ENCODE measurements around the gene TOX3. TPM values are rescaled to one million over a fixed set of nuclear protein-coding genes. Genes with fewer than 3 reads are reported as not detected.

TOX3 gene
- total RNA-seq, 4 donors from 2014 or later: 0.47 TPM; not detected in 3

DNA sequence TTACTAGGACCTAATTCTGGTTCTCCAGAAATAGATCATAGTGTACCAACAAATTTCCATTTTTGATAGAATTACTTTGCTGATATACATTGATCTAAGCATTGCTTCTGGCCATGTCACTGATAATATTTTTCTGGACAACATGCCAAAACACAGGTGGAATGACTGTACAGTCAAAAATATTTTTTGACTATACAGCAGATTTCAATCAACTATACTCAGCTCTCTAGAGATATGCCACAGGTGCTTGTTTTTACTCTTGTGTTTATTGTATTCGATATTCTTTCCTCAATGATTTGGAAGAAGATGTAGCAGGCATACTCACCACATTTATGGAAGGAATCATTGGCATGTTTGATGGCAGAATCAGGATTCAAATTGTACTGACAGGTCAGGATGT lies 21.6 kb upstream of the TOX3 start:
- H3K27ac ChIP-seq: no peak overlapping the region
- H3K9me3 ChIP-seq: no peaks in the 10 kb centered on the region
- H3K4me1 ChIP-seq: no peaks in the 10 kb centered on the region
- intact Hi-C loops (cut with DNase I; ENCODE audit: low total_unique reads) (no loop called here), in situ Hi-C loops (cut with MboI; ENCODE audit: low sequenced_read_pairs in 4 of 4) (no loop called here)
- TF ChIP-seq POLR2A (IDR thresholded peaks at IDR 0.05): no peak
- no peaks in the 10 kb centered on the region for H3K36me3 ChIP-seq
- ATAC-seq (no peak), DNase-seq (no peak)
- no peaks in the 10 kb centered on the region for H3K27me3 ChIP-seq
- no peak overlapping the region for H3K4me3 ChIP-seq

GRCh38 chr16:52567193-52567592 lies 20.2 kb upstream of the TOX3 start:
- intact Hi-C loops (cut with DNase I; ENCODE audit: low total_unique reads): no loop called here
- DNase-seq: no peak
- in situ Hi-C loops (cut with MboI; ENCODE audit: low sequenced_read_pairs in 4 of 4): no loop called here
- Histone ChIP-seq H3K4me1 (no peaks in the 10 kb centered on the region), H3K4me3 (no peak overlapping the region), H3K9me3 (no peaks in the 10 kb centered on the region), H3K27ac (no peak overlapping the region), H3K36me3 (no peaks in the 10 kb centered on the region), H3K27me3 (no peaks in the 10 kb centered on the region)
- no peak for TF ChIP-seq POLR2A (IDR thresholded peaks at IDR 0.05)
- no peak for ATAC-seq

GRCh38 chr16:52563767-52564611 lies 17.0 kb upstream of the TOX3 start:
- Histone ChIP-seq H3K4me1 (no peaks in the 10 kb centered on the region), H3K27ac (no peak overlapping the region), H3K9me3 (no peaks in the 10 kb centered on the region), H3K4me3 (no peak overlapping the region), H3K27me3 (no peaks in the 10 kb centered on the region), H3K36me3 (no peaks in the 10 kb centered on the region)
- ATAC-seq (no peak), DNase-seq (no peak)
- no peak for TF ChIP-seq POLR2A (IDR thresholded peaks at IDR 0.05)
- TF ChIP-seq, protein P1, sequence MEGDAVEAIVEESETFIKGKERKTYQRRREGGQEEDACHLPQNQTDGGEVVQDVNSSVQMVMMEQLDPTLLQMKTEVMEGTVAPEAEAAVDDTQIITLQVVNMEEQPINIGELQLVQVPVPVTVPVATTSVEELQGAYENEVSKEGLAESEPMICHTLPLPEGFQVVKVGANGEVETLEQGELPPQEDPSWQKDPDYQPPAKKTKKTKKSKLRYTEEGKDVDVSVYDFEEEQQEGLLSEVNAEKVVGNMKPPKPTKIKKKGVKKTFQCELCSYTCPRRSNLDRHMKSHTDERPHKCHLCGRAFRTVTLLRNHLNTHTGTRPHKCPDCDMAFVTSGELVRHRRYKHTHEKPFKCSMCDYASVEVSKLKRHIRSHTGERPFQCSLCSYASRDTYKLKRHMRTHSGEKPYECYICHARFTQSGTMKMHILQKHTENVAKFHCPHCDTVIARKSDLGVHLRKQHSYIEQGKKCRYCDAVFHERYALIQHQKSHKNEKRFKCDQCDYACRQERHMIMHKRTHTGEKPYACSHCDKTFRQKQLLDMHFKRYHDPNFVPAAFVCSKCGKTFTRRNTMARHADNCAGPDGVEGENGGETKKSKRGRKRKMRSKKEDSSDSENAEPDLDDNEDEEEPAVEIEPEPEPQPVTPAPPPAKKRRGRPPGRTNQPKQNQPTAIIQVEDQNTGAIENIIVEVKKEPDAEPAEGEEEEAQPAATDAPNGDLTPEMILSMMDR (IDR thresholded peaks at IDR 0.05 in 4 of 5, conservative IDR thresholded peaks at IDR 0.05 in 1 of 5): no peak
- in situ Hi-C loops (cut with MboI; ENCODE audit: low sequenced_read_pairs in 4 of 4): no loop called here
- intact Hi-C loops (cut with DNase I; ENCODE audit: low total_unique reads): no loop called here

DNA sequence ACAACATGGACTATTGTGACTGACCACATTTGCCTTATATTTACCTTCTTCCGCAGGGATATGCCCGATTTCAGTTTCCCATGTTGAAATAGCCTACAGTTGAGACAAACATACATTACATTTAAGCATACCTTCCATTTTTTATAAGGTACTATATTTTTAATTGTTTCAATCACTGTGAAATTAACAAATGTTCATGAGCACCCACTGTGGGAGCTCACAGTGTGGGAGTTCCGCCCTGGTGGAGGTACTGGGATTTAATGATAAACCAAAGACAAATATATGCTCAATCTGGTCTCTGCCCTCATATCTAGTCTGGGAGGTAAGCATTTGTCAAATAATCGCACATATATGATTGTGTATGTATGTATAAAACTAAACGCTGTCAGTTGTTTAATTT lies 15.8 kb upstream of the TOX3 start:
- no peaks in the 10 kb centered on the region for H3K4me1 ChIP-seq
- ATAC-seq: no peak
- intact Hi-C loops (cut with DNase I; ENCODE audit: low total_unique reads) (no loop called here), in situ Hi-C loops (cut with MboI; ENCODE audit: low sequenced_read_pairs in 4 of 4) (no loop called here)
- no peaks in the 10 kb centered on the region for H3K27me3 ChIP-seq
- H3K4me3 ChIP-seq: no peak overlapping the region
- H3K36me3 ChIP-seq: no peaks in the 10 kb centered on the region
- TF ChIP-seq, protein P1 (IDR thresholded peaks at IDR 0.05 in 4 of 5, conservative IDR thresholded peaks at IDR 0.05 in 1 of 5): no peak
- no peak for TF ChIP-seq POLR2A (IDR thresholded peaks at IDR 0.05)
- no peak overlapping the region for H3K27ac ChIP-seq
- DNase-seq: no peak
- no peaks in the 10 kb centered on the region for H3K9me3 ChIP-seq

GRCh38 chr16:52561910-52562741 lies 15.2 kb upstream of the TOX3 start:
- Histone ChIP-seq H3K4me3 (no peak overlapping the region), H3K9me3 (no peaks in the 10 kb centered on the region), H3K36me3 (no peaks in the 10 kb centered on the region), H3K27ac (no peak overlapping the region), H3K27me3 (no peaks in the 10 kb centered on the region), H3K4me1 (no peaks in the 10 kb centered on the region)
- ATAC-seq: no peak
- TF ChIP-seq, protein P1 (IDR thresholded peaks at IDR 0.05 in 4 of 5, conservative IDR thresholded peaks at IDR 0.05 in 1 of 5): no peak
- TF ChIP-seq POLR2A (IDR thresholded peaks at IDR 0.05): no peak
- in situ Hi-C loops (cut with MboI; ENCODE audit: low sequenced_read_pairs in 4 of 4) (no loop called here), intact Hi-C loops (cut with DNase I; ENCODE audit: low total_unique reads) (no loop called here)
- DNase-seq: no peak

All from gastrocnemius medialis (tissue), 4 donors.